ENCODE results near the gene PSMB11. TPM values are rescaled to one million over a fixed set of nuclear protein-coding genes. Genes with fewer than 3 reads are reported as not detected.

PSMB11 gene
- total RNA-seq, 1 donor from 2014 or later: not detected

GRCh38 chr14:23034498-23035302, 7.3 kb upstream of the PSMB11 start, which contains the start of gene PSMB5:
PSMB5 (minus strand) TSS chr14:23034900; CDS start chr14:23034881, 19 bp downstream.
- H3K27ac ChIP-seq: peak within 1 kb of the TSS; percentile 95
- peaks cover 18% of the 10 kb centered on the region for H3K4me1 Mint-ChIP-seq
- H3K4me3 Mint-ChIP-seq: peak within 1 kb of the TSS; percentile 92

GRCh38 chr14:23035303-23036144, 6.5 kb upstream of the PSMB11 start:
- H4K20me1 ChIP-seq (ENCODE audit: low read depth): no peaks in the 10 kb centered on the region
- DNase-seq (ENCODE audit: low spot score): no peak
- peak overlapping the region; percentile 98 for H3K27ac Mint-ChIP-seq
- peaks cover 33% of the 10 kb centered on the region for H3K79me2 ChIP-seq (ENCODE audit: low read depth)
- H3K9me3 Mint-ChIP-seq: no peaks in the 10 kb centered on the region
- peak overlapping the region; percentile 99 for H2AFZ ChIP-seq (replicated peaks)
- H3K4me1 Mint-ChIP-seq: peaks cover 18% of the 10 kb centered on the region
- no peaks in the 10 kb centered on the region for H3K27me3 Mint-ChIP-seq (ENCODE audit: insufficient read depth, low read depth)
- peaks cover 12% of the 10 kb centered on the region for H3K4me1 ChIP-seq
- no peaks in the 10 kb centered on the region for H3K27me3 ChIP-seq
- H3K27ac ChIP-seq: no peak overlapping the region
- no peak for TF ChIP-seq CTCF (IDR thresholded peaks at IDR 0.05)
- TF ChIP-seq EZH2 (IDR thresholded peaks at IDR 0.05): no peak
- TF ChIP-seq EZH2phosphoT487 (IDR thresholded peaks at IDR 0.05): no peak
- peak overlapping the region; percentile 77 for H3K4me2 ChIP-seq
- H3K9ac ChIP-seq: no peak overlapping the region
- H3K36me3 Mint-ChIP-seq: peaks cover 15% of the 10 kb centered on the region
- peak overlapping the region; percentile 71 for H3K4me3 ChIP-seq
- peaks cover 11% of the 10 kb centered on the region for H3F3A ChIP-seq (ENCODE audit: low read depth)
- H3K4me3 Mint-ChIP-seq: peak overlapping the region; percentile 92
- peaks cover 5% of the 10 kb centered on the region for H3K36me3 ChIP-seq
- no peaks in the 10 kb centered on the region for H3K9me3 ChIP-seq (ENCODE audit: low read depth)

More at GRCh38 chr14:23034498-23035302, 7.3 kb upstream of the PSMB11 start, which contains the start of gene PSMB5:
- H3K36me3 ChIP-seq: peaks cover 5% of the 10 kb centered on the region
- TF ChIP-seq EZH2 (IDR thresholded peaks at IDR 0.05) (no peak), EZH2phosphoT487 (IDR thresholded peaks at IDR 0.05) (no peak), CTCF (IDR thresholded peaks at IDR 0.05) (no peak)
- peaks cover 15% of the 10 kb centered on the region for H3K36me3 Mint-ChIP-seq
- peak within 1 kb of the TSS; percentile 82 for H3K9ac ChIP-seq
- no peaks in the 10 kb centered on the region for H3K9me3 ChIP-seq (ENCODE audit: low read depth)
- peak within 1 kb of the TSS; percentile 77 for H3K4me2 ChIP-seq
- H3K9me3 Mint-ChIP-seq: no peaks in the 10 kb centered on the region
- peak within 1 kb of the TSS; percentile 98 for H3K27ac Mint-ChIP-seq
- no peaks in the 10 kb centered on the region for H3K27me3 Mint-ChIP-seq (ENCODE audit: insufficient read depth, low read depth)
- H3K4me3 ChIP-seq: peak within 1 kb of the TSS; percentile 71
- H2AFZ ChIP-seq (replicated peaks): peak within 1 kb of the TSS; percentile 99
- H3K4me1 ChIP-seq: peaks cover 12% of the 10 kb centered on the region
- no peaks in the 10 kb centered on the region for H3K27me3 ChIP-seq
- no peaks in the 10 kb centered on the region for H4K20me1 ChIP-seq (ENCODE audit: low read depth)
- peaks cover 11% of the 10 kb centered on the region for H3F3A ChIP-seq (ENCODE audit: low read depth)
- H3K79me2 ChIP-seq (ENCODE audit: low read depth): peaks cover 36% of the 10 kb centered on the region
- DNase-seq (ENCODE audit: low spot score): peak; percentile 95

GRCh38 chr14:23040100-23040499, 1.9 kb upstream of the PSMB11 start:
- peaks cover 16% of the 10 kb centered on the region for H3K4me1 Mint-ChIP-seq
- DNase-seq (ENCODE audit: low spot score): no peak
- no peaks in the 10 kb centered on the region for H3K9me3 ChIP-seq (ENCODE audit: low read depth)
- H2AFZ ChIP-seq (replicated peaks): no peak overlapping the region
- peaks cover 18% of the 10 kb centered on the region for H3K4me1 ChIP-seq
- H3K36me3 ChIP-seq: no peaks in the 10 kb centered on the region
- H3K4me3 ChIP-seq: no peak overlapping the region
- H3F3A ChIP-seq (ENCODE audit: low read depth): peaks cover 5% of the 10 kb centered on the region
- H3K79me2 ChIP-seq (ENCODE audit: low read depth): no peaks in the 10 kb centered on the region
- no peak overlapping the region for H3K9ac ChIP-seq
- H3K27me3 ChIP-seq: no peaks in the 10 kb centered on the region
- peaks cover 5% of the 10 kb centered on the region for H3K27me3 Mint-ChIP-seq (ENCODE audit: insufficient read depth, low read depth)
- H3K27ac Mint-ChIP-seq: no peak overlapping the region
- no peak overlapping the region for H3K27ac ChIP-seq
- H4K20me1 ChIP-seq (ENCODE audit: low read depth): no peaks in the 10 kb centered on the region
- no peak overlapping the region for H3K4me3 Mint-ChIP-seq
- H3K4me2 ChIP-seq: no peak overlapping the region
- no peaks in the 10 kb centered on the region for H3K36me3 Mint-ChIP-seq
- H3K9me3 Mint-ChIP-seq: no peaks in the 10 kb centered on the region
- TF ChIP-seq EZH2 (IDR thresholded peaks at IDR 0.05): no peak
- no peak for TF ChIP-seq CTCF (IDR thresholded peaks at IDR 0.05)
- TF ChIP-seq EZH2phosphoT487 (IDR thresholded peaks at IDR 0.05): no peak

Data from neural progenitor cell (in vitro differentiated cells).